Testis (tissue), 2 donors: Measurements from ENCODE around the gene GLS.

Experiments
- CTCF ChIP-seq, 3 experiments: fragments of 450-650 bp in 2 of 3; fragments of 200-600 bp in 1 of 3; sonication (generic) in 1 of 3; IDR thresholded peaks; one replicate each; pipeline ENCODE4 v1.5.1; 2016 to 2019; ENCODE audit warnings: antibody characterized with exemption in 3 of 3, mild to moderate bottlenecking in 2 of 3, moderate library complexity in 1 of 3
- POLR2A ChIP-seq: fragments of 450-650 bp; IDR thresholded peaks from one replicate; pipeline ENCODE4 v1.6.1; 2017; ENCODE audit warnings: antibody characterized with exemption, mild to moderate bottlenecking, moderate library complexity

- TF ChIP-seq CTCF (IDR thresholded peaks at IDR 0.05) (no peak), POLR2A (no peak)
Measured at GRCh38 chr2:190947711-190948251, 67.2 kb downstream of the GLS start.
